Measurements from ENCODE around the gene ZNF37A. TPM values are rescaled to one million over a fixed set of nuclear protein-coding genes. Genes with fewer than 3 reads are reported as not detected.
"Not testable (repeated sequence)": the region's sequence is repeated elsewhere in the genome, so short reads cannot be mapped to it uniquely, and the experiment has no call there.

ZNF37A gene
- total RNA-seq, result 29.3 and 30.3 TPM in 2 replicates

DNA sequence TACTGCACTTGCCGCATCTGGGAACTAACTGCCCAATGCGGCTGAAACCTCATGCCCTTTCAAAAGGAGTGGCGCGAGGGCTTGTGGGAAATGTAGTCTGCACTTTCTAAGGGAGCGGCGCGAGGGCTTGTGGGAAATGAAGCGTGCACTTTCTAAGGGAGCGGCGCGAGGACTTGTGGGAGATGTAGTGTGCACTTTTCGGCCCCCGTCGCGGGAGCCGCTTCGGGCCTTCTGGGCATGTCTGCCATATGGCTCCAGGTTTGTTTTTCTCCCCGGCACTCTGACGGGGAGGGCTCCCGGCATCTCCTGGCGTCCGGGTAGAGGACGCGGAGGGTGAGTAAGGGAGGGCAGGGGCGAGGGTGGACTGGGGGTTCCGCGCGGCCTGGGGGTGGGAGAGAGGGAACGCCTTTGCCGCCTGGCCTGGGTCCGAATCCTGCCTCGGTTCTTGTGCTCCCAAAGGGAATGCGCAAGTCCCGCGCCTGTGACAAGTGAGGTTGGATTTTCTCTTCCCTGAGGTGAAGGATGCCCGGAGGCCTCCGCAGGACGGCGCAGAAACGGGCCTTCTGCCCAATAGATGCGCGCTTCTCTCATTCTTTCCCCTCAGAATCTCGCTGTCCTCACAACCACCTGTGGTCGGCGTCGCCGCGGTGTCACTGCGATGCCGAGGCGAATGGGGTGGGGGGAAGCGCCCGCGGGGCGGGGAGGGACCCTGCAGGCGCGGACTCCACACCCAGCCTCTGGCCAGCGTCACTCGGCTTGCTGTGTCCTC, at the start of gene ZNF37A:
TSS of gene ZNF37A (plus strand) at position 180 of the 769 bp plus-strand sequence. CDS start 2,281 bp downstream, outside the sequence.
- intact Hi-C loops (cut with micrococcal nuclease), result loop anchor here (1.0 to 10.0 kb wide), 5 partner anchors 56 to 260 kb away; partner anchors contain the start of genes ZNF248, ZNF25 and ZNF33A
- Mint-ChIP-seq H3K9me3 (peaks cover 26% of the 10 kb centered on the region), H3K4me3 (peak within 1 kb of the TSS; percentile 87), H3K27ac (peak within 1 kb of the TSS; percentile 75), H3K36me3 (ENCODE audit: low read depth) (peaks cover 44% of the 10 kb centered on the region), H3K4me1 (ENCODE audit: low read depth) (peaks cover 26% of the 10 kb centered on the region), H3K27me3 (ENCODE audit: insufficient read depth) (no peaks in the 10 kb centered on the region)
- peak; percentile 88 for DNase-seq (ENCODE audit: low spot score)

DNA sequence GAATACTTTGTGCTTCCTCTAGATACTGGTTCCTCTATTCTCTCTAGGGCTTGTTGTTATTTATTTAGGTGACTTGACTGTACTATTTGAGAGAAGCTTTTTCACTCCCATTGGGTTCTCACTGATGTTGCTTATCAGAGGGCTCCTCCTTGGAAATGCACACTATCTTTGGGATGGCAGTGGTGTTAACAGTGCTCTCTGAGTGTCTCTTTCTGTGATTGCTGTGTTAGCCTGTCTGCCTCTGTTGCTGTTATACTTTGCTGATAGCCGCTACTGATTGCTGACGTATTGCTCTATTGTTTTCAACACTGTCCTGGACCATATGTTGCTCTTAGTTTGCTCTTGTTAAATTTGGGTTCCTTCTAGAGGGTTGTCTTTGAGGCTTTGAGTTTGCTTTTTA, 49.0 kb upstream of the ZNF37A start:
- H3K36me3 Mint-ChIP-seq (ENCODE audit: low read depth), result peaks cover 64% of the 10 kb centered on the region
- H3K27me3 Mint-ChIP-seq (ENCODE audit: insufficient read depth), result no peaks in the 10 kb centered on the region
- no peak overlapping the region for H3K27ac Mint-ChIP-seq
- H3K4me3 Mint-ChIP-seq, result no peak overlapping the region
- H3K4me1 Mint-ChIP-seq (ENCODE audit: low read depth), result peaks cover 13% of the 10 kb centered on the region
- peaks cover 57% of the 10 kb centered on the region for H3K9me3 Mint-ChIP-seq
- intact Hi-C loops (cut with micrococcal nuclease), result no loop called here
- DNase-seq (ENCODE audit: low spot score), result no peak

DNA sequence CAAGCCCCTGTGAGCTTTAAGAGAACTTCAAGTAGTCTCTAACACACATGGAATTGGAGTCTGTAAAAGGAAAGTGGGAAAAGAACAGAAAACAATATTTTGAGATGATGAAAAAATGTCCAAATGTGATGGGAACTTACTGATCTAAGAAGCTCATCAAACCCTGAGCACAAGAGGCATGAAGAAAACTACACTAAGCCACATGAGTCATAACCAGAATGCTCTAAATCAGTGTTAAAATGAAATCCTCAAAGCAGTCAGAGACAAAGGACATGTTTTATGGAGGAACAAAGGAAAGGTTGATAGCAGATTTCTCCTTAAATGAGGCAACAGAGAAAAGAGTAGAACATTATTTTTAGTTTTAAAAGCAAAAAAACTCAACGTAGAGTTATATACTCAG, 46.5 kb upstream of the ZNF37A start:
- H3K4me3 Mint-ChIP-seq, result no peak overlapping the region
- H3K27ac Mint-ChIP-seq, result peak overlapping the region; percentile 36
- peaks cover 57% of the 10 kb centered on the region for H3K9me3 Mint-ChIP-seq
- no peaks in the 10 kb centered on the region for H3K27me3 Mint-ChIP-seq (ENCODE audit: insufficient read depth)
- intact Hi-C loops (cut with micrococcal nuclease), result no loop called here
- DNase-seq (ENCODE audit: low spot score), result no peak
- peaks cover 12% of the 10 kb centered on the region for H3K4me1 Mint-ChIP-seq (ENCODE audit: low read depth)
- peaks cover 64% of the 10 kb centered on the region for H3K36me3 Mint-ChIP-seq (ENCODE audit: low read depth)

DNA sequence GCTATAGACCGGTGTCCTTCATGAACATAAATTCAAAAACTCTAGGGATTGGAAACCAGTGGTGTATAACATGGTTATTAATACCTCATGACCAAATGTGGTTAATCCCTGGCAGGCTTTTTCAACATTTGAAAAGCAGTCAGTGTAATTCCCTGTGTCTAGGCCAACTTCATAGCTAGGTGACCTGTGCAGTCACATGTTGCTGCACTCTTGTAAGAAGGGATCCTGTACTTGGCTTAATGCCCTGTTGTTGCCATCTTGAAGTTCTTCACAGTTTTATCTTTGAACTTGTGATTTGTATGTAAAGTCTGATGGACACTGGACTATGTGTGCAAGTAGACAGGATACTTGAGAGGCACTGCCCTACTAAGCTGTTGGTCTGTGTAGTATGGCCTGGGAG, 43.9 kb upstream of the ZNF37A start:
- Mint-ChIP-seq H3K9me3 (peaks cover 70% of the 10 kb centered on the region), H3K36me3 (ENCODE audit: low read depth) (peaks cover 69% of the 10 kb centered on the region), H3K4me3 (no peak overlapping the region), H3K27ac (no peak overlapping the region), H3K27me3 (ENCODE audit: insufficient read depth) (no peaks in the 10 kb centered on the region), H3K4me1 (ENCODE audit: low read depth) (peaks cover 5% of the 10 kb centered on the region)
- intact Hi-C loops (cut with micrococcal nuclease), result no loop called here
- no peak for DNase-seq (ENCODE audit: low spot score)

DNA sequence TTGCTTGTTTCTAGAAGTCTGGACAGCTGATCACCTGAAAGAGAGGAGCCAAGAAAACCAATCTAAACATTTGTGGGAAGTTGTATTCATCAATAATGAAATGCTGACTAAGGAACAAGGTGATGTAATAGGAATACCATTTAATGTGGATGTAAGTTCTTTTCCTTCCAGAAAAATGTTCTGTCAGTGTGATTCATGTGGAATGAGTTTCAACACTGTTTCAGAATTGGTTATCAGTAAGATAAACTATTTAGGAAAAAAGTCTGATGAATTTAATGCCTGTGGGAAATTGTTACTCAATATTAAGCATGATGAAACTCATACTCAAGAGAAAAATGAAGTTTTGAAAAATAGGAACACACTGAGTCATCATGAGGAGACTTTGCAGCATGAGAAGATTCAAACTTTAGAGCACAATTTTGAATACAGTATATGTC, 39.8 kb upstream of the ZNF37A start:
- Mint-ChIP-seq H3K4me3 (no peak overlapping the region), H3K36me3 (ENCODE audit: low read depth) (peaks cover 75% of the 10 kb centered on the region), H3K27me3 (ENCODE audit: insufficient read depth) (no peaks in the 10 kb centered on the region), H3K9me3 (peaks cover 81% of the 10 kb centered on the region), H3K4me1 (ENCODE audit: low read depth) (no peaks in the 10 kb centered on the region), H3K27ac (no peak overlapping the region)
- intact Hi-C loops (cut with micrococcal nuclease), result no loop called here
- DNase-seq (ENCODE audit: low spot score), result no peak

DNA sequence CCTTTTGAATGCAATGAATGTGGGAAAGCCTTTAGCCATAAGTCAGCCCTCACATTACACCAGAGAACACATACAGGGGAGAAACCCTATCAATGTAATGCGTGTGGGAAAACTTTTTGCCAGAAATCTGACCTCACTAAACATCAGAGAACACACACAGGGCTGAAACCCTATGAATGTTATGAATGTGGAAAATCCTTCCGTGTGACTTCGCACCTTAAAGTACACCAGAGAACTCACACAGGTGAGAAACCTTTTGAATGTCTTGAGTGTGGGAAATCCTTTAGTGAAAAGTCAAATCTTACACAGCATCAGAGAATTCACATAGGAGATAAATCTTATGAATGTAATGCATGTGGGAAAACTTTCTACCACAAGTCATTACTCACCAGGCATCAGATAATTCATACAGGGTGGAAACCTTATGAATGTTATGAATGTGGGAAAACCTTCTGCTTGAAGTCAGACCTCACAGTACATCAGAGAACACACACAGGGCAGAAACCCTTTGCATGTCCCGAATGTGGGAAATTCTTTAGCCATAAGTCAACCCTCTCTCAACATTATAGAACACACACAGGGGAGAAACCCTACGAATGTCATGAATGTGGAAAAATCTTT, 38.8 kb upstream of the ZNF37A start:
- H3K4me3 Mint-ChIP-seq; intact Hi-C loops (cut with micrococcal nuclease): not testable (repeated sequence)
- H3K9me3 Mint-ChIP-seq, result peaks cover 79% of the 10 kb centered on the region

DNA sequence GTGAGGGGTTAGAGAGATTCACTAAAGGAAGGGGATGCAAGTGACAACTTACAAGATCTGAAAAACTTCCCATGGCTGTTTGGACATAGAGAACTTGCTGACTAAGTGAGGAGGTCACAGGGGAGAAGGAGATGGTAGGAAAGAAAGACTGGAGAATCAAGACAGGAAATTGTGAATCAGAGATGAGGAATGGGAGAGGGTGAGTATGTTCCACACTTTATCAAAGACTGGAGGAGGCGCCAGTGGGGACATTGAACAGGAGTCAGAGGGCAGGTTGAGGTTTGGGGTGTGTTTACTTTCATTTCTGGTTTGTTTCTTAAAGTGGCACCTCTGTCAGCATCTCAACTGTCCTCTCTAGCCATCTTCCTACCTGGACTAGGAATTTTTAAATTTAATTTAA, 24.5 kb upstream of the ZNF37A start:
- DNase-seq (ENCODE audit: low spot score); intact Hi-C loops (cut with micrococcal nuclease); H3K27ac Mint-ChIP-seq: not testable (repeated sequence)

More for the DNA sequence above, 38.8 kb upstream of the ZNF37A start:
- H3K27me3 Mint-ChIP-seq (ENCODE audit: insufficient read depth); H3K4me1 Mint-ChIP-seq (ENCODE audit: low read depth); H3K27ac Mint-ChIP-seq; DNase-seq (ENCODE audit: low spot score): not testable (repeated sequence)
- peaks cover 75% of the 10 kb centered on the region for H3K36me3 Mint-ChIP-seq (ENCODE audit: low read depth)

DNA sequence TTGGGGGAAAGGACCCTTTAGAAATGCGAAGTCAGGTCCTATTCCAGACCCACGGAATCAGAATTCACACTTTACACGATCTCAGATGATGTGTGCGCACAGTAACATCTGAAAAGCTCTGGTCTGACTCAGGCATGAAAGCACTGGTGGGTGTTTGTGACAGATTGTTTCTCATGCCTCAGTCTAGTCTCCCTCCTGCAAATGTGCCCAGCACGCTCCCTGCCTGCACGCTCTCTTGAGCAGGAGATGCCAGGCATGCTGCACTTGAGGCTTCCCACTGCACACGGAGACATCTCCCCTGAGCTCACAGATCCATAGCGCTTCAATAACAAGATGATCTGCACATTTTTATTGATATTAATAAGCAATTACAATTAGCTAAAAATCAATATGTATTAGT, 23.6 kb upstream of the ZNF37A start:
- Mint-ChIP-seq H3K9me3 (peaks cover 21% of the 10 kb centered on the region), H3K4me1 (ENCODE audit: low read depth) (no peaks in the 10 kb centered on the region), H3K27me3 (ENCODE audit: insufficient read depth) (no peaks in the 10 kb centered on the region), H3K27ac (no peak overlapping the region), H3K4me3 (no peak overlapping the region), H3K36me3 (ENCODE audit: low read depth) (no peaks in the 10 kb centered on the region)
- no peak for DNase-seq (ENCODE audit: low spot score)
- intact Hi-C loops (cut with micrococcal nuclease), result no loop called here

More for the DNA sequence above, 24.5 kb upstream of the ZNF37A start:
- not testable (repeated sequence) for H3K4me1 Mint-ChIP-seq (ENCODE audit: low read depth); H3K36me3 Mint-ChIP-seq (ENCODE audit: low read depth); H3K27me3 Mint-ChIP-seq (ENCODE audit: insufficient read depth); H3K4me3 Mint-ChIP-seq
- peaks cover 15% of the 10 kb centered on the region for H3K9me3 Mint-ChIP-seq

DNA sequence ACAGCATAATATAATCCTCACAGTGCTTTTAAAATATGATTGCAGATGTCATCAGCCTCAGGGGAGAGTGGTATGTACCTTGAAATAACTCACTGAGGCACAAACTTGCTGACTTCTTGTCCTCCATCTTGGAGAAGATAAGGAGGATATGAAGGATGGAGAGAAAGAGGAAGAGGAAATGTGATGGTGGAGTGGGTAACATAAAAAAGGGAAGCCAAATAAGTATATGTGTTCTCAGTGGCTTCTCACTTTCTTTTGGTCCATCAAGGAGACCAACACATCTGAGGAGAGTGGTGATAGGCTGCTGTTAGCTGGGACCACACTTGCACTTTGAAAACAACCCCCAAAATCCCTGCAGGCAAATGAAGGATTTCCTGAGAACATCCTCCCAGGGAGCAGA, 21.6 kb upstream of the ZNF37A start:
- intact Hi-C loops (cut with micrococcal nuclease), result no loop called here
- Mint-ChIP-seq H3K9me3 (peaks cover 31% of the 10 kb centered on the region), H3K27me3 (ENCODE audit: insufficient read depth) (no peaks in the 10 kb centered on the region), H3K27ac (no peak overlapping the region), H3K4me1 (ENCODE audit: low read depth) (no peaks in the 10 kb centered on the region), H3K4me3 (no peak overlapping the region), H3K36me3 (ENCODE audit: low read depth) (no peaks in the 10 kb centered on the region)
- no peak for DNase-seq (ENCODE audit: low spot score)

DNA sequence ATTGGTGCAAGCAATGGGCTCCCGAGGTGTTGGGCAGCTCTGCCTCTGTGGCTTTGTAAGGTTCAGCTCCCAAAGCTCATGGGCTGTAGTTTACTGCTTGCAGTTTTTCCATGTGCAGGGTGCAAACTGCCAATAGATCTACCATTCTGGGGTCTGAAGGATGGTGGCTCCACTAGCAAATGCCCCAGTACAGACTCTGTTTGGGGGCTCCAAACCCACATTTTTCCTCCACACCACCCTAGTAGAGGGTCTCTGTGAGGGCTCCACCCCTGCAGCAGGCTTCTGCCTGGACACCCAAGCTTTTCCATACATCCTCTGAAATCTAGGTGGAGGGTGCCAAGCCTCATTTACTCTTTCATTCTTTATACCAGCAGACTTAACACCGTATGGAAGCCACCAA, 17.4 kb upstream of the ZNF37A start:
- Mint-ChIP-seq H3K36me3 (ENCODE audit: low read depth) (no peaks in the 10 kb centered on the region), H3K4me1 (ENCODE audit: low read depth) (no peaks in the 10 kb centered on the region), H3K27ac (no peak overlapping the region), H3K9me3 (peaks cover 44% of the 10 kb centered on the region), H3K27me3 (ENCODE audit: insufficient read depth) (no peaks in the 10 kb centered on the region), H3K4me3 (no peak overlapping the region)
- no peak for DNase-seq (ENCODE audit: low spot score)
- intact Hi-C loops (cut with micrococcal nuclease), result no loop called here

DNA sequence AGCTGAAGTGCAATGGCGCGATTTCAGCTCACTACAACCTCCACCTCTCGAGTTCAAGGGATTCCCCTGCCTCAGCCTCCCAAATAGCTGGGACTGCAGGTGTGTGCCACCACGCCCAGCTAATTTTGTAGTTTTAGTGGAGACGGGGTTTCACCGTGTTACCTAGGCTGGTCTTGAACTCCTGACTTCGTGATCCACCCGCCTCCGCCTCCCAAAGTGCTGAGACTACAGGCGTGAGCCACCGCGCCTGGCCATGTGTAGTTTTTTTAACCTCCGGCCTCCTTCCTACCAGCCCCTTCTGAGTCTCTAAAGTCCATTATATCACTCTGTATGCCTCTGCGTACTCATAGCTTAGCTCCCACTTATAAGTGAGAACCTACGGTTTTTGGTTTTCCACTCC, 819 bp upstream of the ZNF37A start:
- H3K27me3 Mint-ChIP-seq (ENCODE audit: insufficient read depth); DNase-seq (ENCODE audit: low spot score): not testable (repeated sequence)
- Mint-ChIP-seq H3K27ac (peak overlapping the region; percentile 75), H3K9me3 (peaks cover 16% of the 10 kb centered on the region), H3K36me3 (ENCODE audit: low read depth) (peaks cover 34% of the 10 kb centered on the region), H3K4me3 (peak overlapping the region; percentile 87), H3K4me1 (ENCODE audit: low read depth) (peaks cover 26% of the 10 kb centered on the region)
- intact Hi-C loops (cut with micrococcal nuclease), result loop anchor here (10.0 kb wide), 1 partner anchor 261 kb away; no protein-coding TSS in a partner anchor

DNA sequence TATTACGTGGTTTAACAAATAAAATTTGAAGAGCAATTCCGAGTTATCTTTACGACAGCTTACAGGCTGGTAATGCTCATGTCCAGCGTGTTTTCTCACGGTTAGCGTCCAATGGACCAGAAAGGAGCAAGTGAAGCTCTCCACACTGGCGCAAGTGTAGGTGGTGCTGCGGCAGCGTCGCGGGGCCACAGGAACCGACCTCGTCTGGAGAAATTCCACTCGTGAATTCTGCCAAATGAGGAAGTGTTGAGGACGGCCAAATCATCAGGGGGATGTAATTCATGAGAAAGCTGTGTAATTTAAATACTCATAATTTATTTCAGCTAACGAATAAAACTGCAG, 350 bp upstream of the ZNF37A start:
- Mint-ChIP-seq H3K4me1 (ENCODE audit: low read depth) (peaks cover 26% of the 10 kb centered on the region), H3K36me3 (ENCODE audit: low read depth) (peaks cover 38% of the 10 kb centered on the region), H3K27me3 (ENCODE audit: insufficient read depth) (no peaks in the 10 kb centered on the region), H3K9me3 (peaks cover 20% of the 10 kb centered on the region), H3K4me3 (peak overlapping the region; percentile 87), H3K27ac (peak overlapping the region; percentile 75)
- intact Hi-C loops (cut with micrococcal nuclease), result loop anchor here (1.0 to 10.0 kb wide), 5 partner anchors 55 to 261 kb away; partner anchors contain the start of genes ZNF248, ZNF25 and ZNF33A
- DNase-seq (ENCODE audit: low spot score), result no peak

DNA sequence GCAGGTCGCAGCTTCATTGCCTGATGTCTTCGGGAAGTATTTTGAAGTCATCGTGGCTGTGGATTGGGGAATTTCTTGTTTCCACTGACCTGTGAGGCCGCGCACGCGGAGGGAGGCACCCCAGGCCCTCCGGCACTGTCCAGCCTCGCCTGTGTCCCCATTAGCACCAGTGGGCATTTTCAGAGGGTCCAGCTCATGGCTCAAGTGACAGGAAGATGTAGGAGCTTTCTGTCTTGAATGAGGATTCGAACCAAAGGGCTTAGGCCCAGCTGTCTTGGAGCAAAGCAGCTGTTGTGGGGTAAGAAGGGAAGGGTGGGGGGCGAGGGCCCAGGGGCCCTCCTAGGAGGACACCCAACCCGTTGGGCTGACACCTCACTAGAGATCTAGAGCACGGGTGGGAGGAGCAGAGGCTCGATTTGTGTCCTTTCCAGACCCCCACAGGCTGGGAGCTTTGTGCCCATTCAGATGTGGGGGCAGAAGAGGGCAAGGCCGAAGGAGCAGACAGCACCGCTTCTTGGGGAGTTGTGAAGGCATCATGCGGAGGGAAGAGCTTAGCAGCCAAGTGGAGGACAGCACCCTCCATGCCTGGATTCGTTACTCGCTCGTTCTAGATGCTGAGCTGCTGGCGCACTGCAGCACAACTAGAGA, 914 bp downstream of the ZNF37A start:
- peaks cover 33% of the 10 kb centered on the region for H3K9me3 Mint-ChIP-seq
- intact Hi-C loops (cut with micrococcal nuclease), result loop anchor here (1.0 to 10.0 kb wide), 5 partner anchors 57 to 260 kb away; partner anchors contain the start of genes ZNF248, ZNF25 and ZNF33A
- H3K4me3 Mint-ChIP-seq, result peak overlapping the region; percentile 87
- no peaks in the 10 kb centered on the region for H3K27me3 Mint-ChIP-seq (ENCODE audit: insufficient read depth)
- DNase-seq (ENCODE audit: low spot score), result no peak
- H3K27ac Mint-ChIP-seq, result peak overlapping the region; percentile 75
- H3K4me1 Mint-ChIP-seq (ENCODE audit: low read depth), result peaks cover 26% of the 10 kb centered on the region
- peaks cover 51% of the 10 kb centered on the region for H3K36me3 Mint-ChIP-seq (ENCODE audit: low read depth)

Measured in activated T-helper 1 cell treated with anti-CD3 and anti-CD28 coated beads, Interleukin-12 subunit alpha, Interleukin-12 subunit beta, Interleukin-2, Interleukin-4 antibody, amounts not matched to agents 30 ng/mL and 10 ng/mL and 1 ng/mL, durations not matched to agents 14 hours and 24 hours and 36 hours (primary cell).